B cell (primary cell): ENCODE measurements around the gene SLC23A3. TPM values are rescaled to one million over a fixed set of nuclear protein-coding genes. Genes with fewer than 3 reads are reported as not detected.

ENCODE experiments used
- ATAC-seq: fragments of 200-7000 bp; cut with Tn5 transposase; one replicate; pipeline ENCODE4 v1.10.0; 2021; ENCODE audit warnings: low read depth, mild to moderate bottlenecking, moderate number of reproducible peaks, moderate library complexity
- CTCF ChIA-PET: fragments of 350-600 bp; sonication (Branson Sonifier 250); formaldehyde crosslinking; loops from one replicate; lab custom pipeline; 2021; ENCODE audit warnings: antibody characterized with exemption, inconsistent platforms; lab: Charles Lee
- POLR2A ChIA-PET: fragments of 350-600 bp; sonication (Branson Sonifier 250); formaldehyde crosslinking; loops from one replicate; lab custom pipeline; 2021; ENCODE audit warnings: antibody characterized with exemption; lab: Charles Lee
- DNase-seq: peaks from one replicate; pipeline ENCODE4 v3.0.0; 2013
- H2AFZ ChIP-seq: 2 replicates; pipeline ENCODE4 v1.6.1; 2012; ENCODE audit warnings: mild to moderate bottlenecking, low read depth, low read length; ENCODE audit not compliant: insufficient read depth, poor library complexity, severe bottlenecking
- H3K27ac ChIP-seq, 2 donors: 1 replicate in 1 of 2; 2 replicates in 1 of 2; pipeline ENCODE4 v1.5.1; 2012 to 2013; ENCODE audit warnings: low read length in 2 of 2, mild to moderate bottlenecking in 2 of 2, moderate library complexity in 1 of 2
- H3K27me3 ChIP-seq, 4 experiments: fragments of 200-600 bp in 1 of 4; sonication (generic) in 1 of 4; replicated peaks in 1 of 4; 1 replicate in 2 of 4; 2 replicates in 2 of 4; pipeline versions ENCODE4 v1.6.1 to v1.7.0; 2013 to 2016; ENCODE audit warnings: low read length in 3 of 4, mild to moderate bottlenecking in 2 of 4, mixed read lengths in 1 of 4, moderate library complexity in 1 of 4; ENCODE audit not compliant: insufficient read depth in 4 of 4, control insufficient read depth in 3 of 4; ENCODE audit errors: control extremely low read depth in 1 of 4
- H3K36me3 ChIP-seq, 2 experiments: replicated peaks in 1 of 2; 1 replicate in 1 of 2; 2 replicates in 1 of 2; pipeline versions ENCODE4 v1.6.1 to v1.7.1; 2013; ENCODE audit warnings: low read length in 1 of 2; ENCODE audit not compliant: insufficient read depth in 2 of 2, control insufficient read depth in 1 of 2; ENCODE audit errors: control extremely low read depth in 1 of 2, extremely low read depth in 1 of 2
- H3K4me1 ChIP-seq, 2 donors: fragments of 200-600 bp in 1 of 2; sonication (generic) in 1 of 2; 1 replicate in 1 of 2; 2 replicates in 1 of 2; pipeline versions ENCODE4 v1.5.1 to v1.6.1; 2013 to 2017; ENCODE audit warnings: low read length in 2 of 2; ENCODE audit not compliant: control insufficient read depth in 2 of 2, insufficient read depth in 2 of 2
- H3K4me2 ChIP-seq: replicated peaks from 2 replicates; pipeline ENCODE3; 2012; ENCODE audit warnings: mild to moderate bottlenecking, low read depth, low read length; ENCODE audit not compliant: poor library complexity, severe bottlenecking
- H3K4me3 ChIP-seq, 5 experiments: fragments of 200-600 bp in 1 of 5; sonication (generic) in 1 of 5; 1 replicate in 3 of 5; 2 replicates in 2 of 5; pipeline versions ENCODE4 v1.5.1 to v1.7.0; 2011 to 2016; ENCODE audit warnings: low read length in 4 of 5, mild to moderate bottlenecking in 4 of 5, low read depth in 2 of 5, control low read depth in 1 of 5, moderate library complexity in 1 of 5; ENCODE audit not compliant: insufficient read depth in 1 of 5; ENCODE audit errors: control extremely low read depth in 1 of 5, extremely low read depth in 1 of 5
- H3K79me2 ChIP-seq: fragments of 200-600 bp; sonication (generic); one replicate; pipeline ENCODE4 v1.6.0; 2016; ENCODE audit warnings: low read length; ENCODE audit not compliant: control insufficient read depth, insufficient read depth
- H3K9ac ChIP-seq: fragments of 200-600 bp; sonication (generic); 2 replicates; pipeline ENCODE4 v1.6.1; 2017; ENCODE audit warnings: mild to moderate bottlenecking, low read length, moderate library complexity
- H3K9me3 ChIP-seq, 3 donors: one replicate each; pipeline versions ENCODE4 v1.6.1 to v1.7.1; 2013; ENCODE audit warnings: low read length in 2 of 3; ENCODE audit not compliant: control insufficient read depth in 2 of 3, insufficient read depth in 1 of 3; ENCODE audit errors: control extremely low read depth in 1 of 3
- H4K20me1 ChIP-seq: 2 replicates; pipeline ENCODE4 v1.6.0; 2012; ENCODE audit warnings: mild to moderate bottlenecking, low read length; ENCODE audit not compliant: insufficient read depth, control insufficient read depth, poor library complexity, severe bottlenecking
- H3K27ac Mint-ChIP-seq: one replicate; pipeline ENCODE4 v1.8.0; 2021; ENCODE audit warnings: mixed read lengths
- H3K27me3 Mint-ChIP-seq: one replicate; pipeline ENCODE4 v1.8.0; 2021; ENCODE audit warnings: mixed read lengths
- H3K4me1 Mint-ChIP-seq: one replicate; pipeline ENCODE4 v1.8.0; 2021; ENCODE audit warnings: mixed read lengths
- H3K4me3 Mint-ChIP-seq: one replicate; pipeline ENCODE4 v1.8.0; 2021; ENCODE audit warnings: mixed read lengths
- H3K9me3 Mint-ChIP-seq: one replicate; pipeline ENCODE4 v1.8.0; 2022; ENCODE audit warnings: mixed read lengths; ENCODE audit not compliant: insufficient read depth
- EZH2 ChIP-seq: IDR thresholded peaks from 2 replicates; pipeline ENCODE4 v1.6.1; 2012; ENCODE audit warnings: borderline replicate concordance, low read depth, mild to moderate bottlenecking, moderate library complexity, low read length; ENCODE audit not compliant: insufficient read depth, poor library complexity, severe bottlenecking
- WGBS: methylation state at CpG from one replicate; pipeline ENCODE4 v1.1.5; 2013; ENCODE audit warnings: missing lambda C conversion rate; ENCODE audit not compliant: insufficient coverage; 5-methylcytosine and 5-hydroxymethylcytosine counted together
- intact Hi-C: fragments of 100-400 bp; cut with micrococcal nuclease; formaldehyde crosslinking; loops from one replicate; pipeline ENCODE4 v1.10.0; 2022
- polyA plus RNA-seq: library from polyadenylated mRNA; depleted of rRNA; stranded (reverse); fragments of >200 nt; gene quantifications from 2 replicates; pipeline ENCODE4 v1.2.3, GENCODE V29; 2012
- total RNA-seq, 2 donors: library from RNA; stranded (reverse); fragments of 120-200 nt in 1 of 2; gene quantifications; 1 replicate in 1 of 2; 2 replicates in 1 of 2; pipeline versions ENCODE4 v1.2.3 to v1.2.4, GENCODE V29; 2013 to 2022
- TF ChIP-seq, protein P1 (sequence below): fragments of 200-600 bp; IDR thresholded peaks from one replicate; pipeline ENCODE4 v1.8.0; 2022; ENCODE audit warnings: antibody characterized with exemption, mild to moderate bottlenecking

SLC23A3 gene
- total and polyA plus RNA-seq, 2 donors (not counting 1 experiment from before 2014, with no cell fraction given) = 2.4 to 15.2 TPM

GRCh38 chr2:219175486-219175885, 5.7 kb upstream of the SLC23A3 start:
- H3K27ac Mint-ChIP-seq = peak overlapping the region; percentile 65
- peak overlapping the region; percentile 97 for H3K9ac ChIP-seq
- peaks cover 47% of the 10 kb centered on the region for H4K20me1 ChIP-seq
- H3K4me3 ChIP-seq = peak overlapping the region; percentile 71 to 97 (median 94)
- ChIA-PET POLR2A (interaction anchor here (0.5 to 4.0 kb wide), 10 partner anchors 16 to 212 kb away, joined by 3 to 46 read pairs (median 10); partner anchors contain the start of genes ANKZF1, ATG9A, DNAJB2 and DNPEP), CTCF (interaction anchor here (0.8 to 8.6 kb wide), 14 partner anchors 9 to 299 kb away, joined by 3 to 136 read pairs (median 10); partner anchors contain the start of genes ABCB6, ANKZF1, ATG9A and DNAJB2)
- no peaks in the 10 kb centered on the region for H3K9me3 Mint-ChIP-seq
- H3K36me3 ChIP-seq = peaks cover 3 to 53% of the 10 kb centered on the region in 2 experiments
- no peaks in the 10 kb centered on the region for H3K9me3 ChIP-seq
- 87% methylated on average over 6 of the region's 7 CpGs for WGBS
- peak overlapping the region; percentile 94 to 97 for H3K27ac ChIP-seq
- H3K4me1 Mint-ChIP-seq = peaks cover 42% of the 10 kb centered on the region
- peak overlapping the region; percentile 83 for H3K4me2 ChIP-seq
- peaks cover 43% of the 10 kb centered on the region for H3K79me2 ChIP-seq
- H2AFZ ChIP-seq = no peak overlapping the region
- peak overlapping the region; percentile 99 for H3K4me3 Mint-ChIP-seq
- H3K27me3 Mint-ChIP-seq = no peaks in the 10 kb centered on the region
- no peak for DNase-seq
- no peaks in the 10 kb centered on the region for H3K27me3 ChIP-seq
- TF ChIP-seq, protein P1, sequence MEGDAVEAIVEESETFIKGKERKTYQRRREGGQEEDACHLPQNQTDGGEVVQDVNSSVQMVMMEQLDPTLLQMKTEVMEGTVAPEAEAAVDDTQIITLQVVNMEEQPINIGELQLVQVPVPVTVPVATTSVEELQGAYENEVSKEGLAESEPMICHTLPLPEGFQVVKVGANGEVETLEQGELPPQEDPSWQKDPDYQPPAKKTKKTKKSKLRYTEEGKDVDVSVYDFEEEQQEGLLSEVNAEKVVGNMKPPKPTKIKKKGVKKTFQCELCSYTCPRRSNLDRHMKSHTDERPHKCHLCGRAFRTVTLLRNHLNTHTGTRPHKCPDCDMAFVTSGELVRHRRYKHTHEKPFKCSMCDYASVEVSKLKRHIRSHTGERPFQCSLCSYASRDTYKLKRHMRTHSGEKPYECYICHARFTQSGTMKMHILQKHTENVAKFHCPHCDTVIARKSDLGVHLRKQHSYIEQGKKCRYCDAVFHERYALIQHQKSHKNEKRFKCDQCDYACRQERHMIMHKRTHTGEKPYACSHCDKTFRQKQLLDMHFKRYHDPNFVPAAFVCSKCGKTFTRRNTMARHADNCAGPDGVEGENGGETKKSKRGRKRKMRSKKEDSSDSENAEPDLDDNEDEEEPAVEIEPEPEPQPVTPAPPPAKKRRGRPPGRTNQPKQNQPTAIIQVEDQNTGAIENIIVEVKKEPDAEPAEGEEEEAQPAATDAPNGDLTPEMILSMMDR = no peak
- no peak for TF ChIP-seq EZH2
- H3K4me1 ChIP-seq = peaks cover 17 to 55% of the 10 kb centered on the region in 2 donors
- intact Hi-C loops = loop anchor here (5.0 kb wide), 2 partner anchors 322 to 958 kb away; partner anchors contain the start of genes ARPC2 and GMPPA
- no peak for ATAC-seq

DNA sequence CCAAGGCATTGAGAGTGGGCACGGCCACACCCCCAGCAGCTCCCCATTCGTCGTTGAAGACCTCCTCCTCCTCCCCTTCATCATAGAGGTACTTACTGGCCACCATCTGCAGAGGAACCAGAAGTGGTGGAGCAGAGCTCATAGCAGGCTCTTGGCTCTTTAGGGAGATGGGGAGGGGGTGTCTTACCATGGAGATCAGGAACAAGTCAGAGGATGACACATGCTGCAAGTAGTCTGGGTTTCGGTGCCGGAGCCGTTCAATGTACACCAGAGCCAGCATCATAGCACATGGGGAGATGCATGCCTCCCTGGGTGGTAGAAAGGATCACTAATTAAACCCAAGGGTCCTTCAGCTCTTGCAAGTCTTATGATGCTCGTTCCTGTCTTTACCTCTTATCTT, 5.0 kb upstream of the SLC23A3 start:
- CTCF ChIA-PET = interaction anchor here (0.8 to 8.6 kb wide), 7 partner anchors 8 to 122 kb away, joined by 3 to 136 read pairs (median 13); partner anchors contain the start of genes ABCB6 and ZFAND2B
- H3K9me3 ChIP-seq = no peaks in the 10 kb centered on the region
- DNase-seq (peak; percentile 8), ATAC-seq (no peak)
- H3K4me1 ChIP-seq = peaks cover 17 to 49% of the 10 kb centered on the region in 2 donors
- no peak for TF ChIP-seq EZH2
- TF ChIP-seq, protein P1 = no peak
- intact Hi-C loops = loop anchor here (5.0 kb wide), 2 partner anchors 322 to 958 kb away; partner anchors contain the start of genes ARPC2 and GMPPA
- H3K79me2 ChIP-seq = peaks cover 40% of the 10 kb centered on the region
- no peak overlapping the region for H3K9ac ChIP-seq
- POLR2A ChIA-PET = interaction anchor here (1.4 to 4.0 kb wide), 3 partner anchors 32 to 105 kb away, joined by 4 to 46 read pairs (median 39); partner anchors contain the start of genes DNAJB2 and ZFAND2B
- 94% methylated on average over 4 of the region's 7 CpGs for WGBS
- peak overlapping the region in 1 of 2 donors; percentile 2 for H3K27ac ChIP-seq
- Mint-ChIP-seq H3K9me3 (no peaks in the 10 kb centered on the region), H3K27me3 (no peaks in the 10 kb centered on the region), H3K4me1 (peaks cover 39% of the 10 kb centered on the region), H3K4me3 (peak overlapping the region; percentile 38), H3K27ac (peak overlapping the region; percentile 59)
- H3K4me3 ChIP-seq = no peak overlapping the region
- no peak overlapping the region for H2AFZ ChIP-seq
- H3K4me2 ChIP-seq = no peak overlapping the region
- peaks cover 42% of the 10 kb centered on the region for H4K20me1 ChIP-seq
- peaks cover 3 to 46% of the 10 kb centered on the region in 2 experiments for H3K36me3 ChIP-seq
- H3K27me3 ChIP-seq = no peaks in the 10 kb centered on the region
